ENCODE data around the gene HPSE2. TPM values are rescaled to one million over a fixed set of nuclear protein-coding genes. Genes with fewer than 3 reads are reported as not detected.

The HPSE2 gene
- total RNA-seq, 1 experiment from 2014 or later, result 0.20 TPM

DNA sequence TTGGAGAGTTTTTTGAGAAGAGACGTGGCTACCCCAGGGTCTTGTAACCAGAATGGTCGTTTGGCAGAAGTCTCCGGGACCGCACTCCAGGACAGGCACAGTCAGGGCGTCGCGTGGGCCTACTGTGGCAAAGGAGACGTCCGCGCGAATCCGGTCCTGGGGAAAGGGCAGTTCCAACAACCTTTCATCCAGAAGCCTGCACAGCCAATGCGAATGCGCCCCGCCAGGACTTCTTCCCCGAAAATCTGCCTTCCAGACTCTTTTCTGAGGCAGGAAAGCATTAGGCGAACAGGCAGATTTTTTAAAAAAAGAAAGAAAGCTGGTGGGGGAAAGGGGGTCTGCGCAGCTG lies 2.0 kb downstream of the HPSE2 start:
- no peak overlapping the region for H3K4ac ChIP-seq (ENCODE audit: low read depth, low read length)
- no peak overlapping the region for H3K9ac ChIP-seq (ENCODE audit: extremely low read depth, insufficient read length, low read length)
- no peak overlapping the region for H2AFZ ChIP-seq (ENCODE audit: low read length)
- no peak overlapping the region for H2BK20ac ChIP-seq (ENCODE audit: low read depth, low read length, poor library complexity, severe bottlenecking)
- no peaks in the 10 kb centered on the region for H3K9me3 ChIP-seq (ENCODE audit: control insufficient read depth, low read depth, low read length)
- no peaks in the 10 kb centered on the region; the same call in 1 of the 2 replicates for H3K4me1 ChIP-seq (ENCODE audit: insufficient read depth, low read length)
- H2BK5ac ChIP-seq (ENCODE audit: insufficient read length, low read length), result no peak overlapping the region
- no peaks in the 10 kb centered on the region for H3K36me3 Mint-ChIP-seq (ENCODE audit: insufficient read depth in 1 of 3, low read depth in 3 of 3)
- no peak overlapping the region for H3K23ac ChIP-seq (ENCODE audit: insufficient read length, low read depth, low read length)
- no peak overlapping the region for H4K8ac ChIP-seq (replicated peaks; ENCODE audit: insufficient read length, low read depth, low read length)
- H3K18ac ChIP-seq (ENCODE audit: insufficient read length, low read depth, low read length), result no peak overlapping the region
- H3K27me3 Mint-ChIP-seq (ENCODE audit: low read depth), result peaks cover 100% of the 10 kb centered on the region
- no peaks in the 10 kb centered on the region for H3K79me1 ChIP-seq (ENCODE audit: insufficient read depth, low read depth, low read length, poor library complexity, severe bottlenecking)
- peaks cover 35% of the 10 kb centered on the region for H3K23me2 ChIP-seq (ENCODE audit: insufficient read length, low read depth, low read length, poor library complexity, severe bottlenecking)
- peaks cover 0 to 3% of the 10 kb centered on the region in 2 experiments; a peak in 1 of 5 replicates for H3K9me3 Mint-ChIP-seq
- no peak overlapping the region for H3K56ac ChIP-seq (ENCODE audit: insufficient read length, low read depth, low read length)
- no peak overlapping the region for H4K5ac ChIP-seq (ENCODE audit: insufficient read length, low read depth, low read length)
- no peak overlapping the region for H3K27ac ChIP-seq (ENCODE audit: insufficient read length, low read depth, low read length)
- H3K4me1 Mint-ChIP-seq, result peaks cover 42 to 58% of the 10 kb centered on the region in 2 experiments
- H3K4me3 Mint-ChIP-seq, result peak overlapping the region; percentile 62 to 76
- TF ChIP-seq, protein P1, sequence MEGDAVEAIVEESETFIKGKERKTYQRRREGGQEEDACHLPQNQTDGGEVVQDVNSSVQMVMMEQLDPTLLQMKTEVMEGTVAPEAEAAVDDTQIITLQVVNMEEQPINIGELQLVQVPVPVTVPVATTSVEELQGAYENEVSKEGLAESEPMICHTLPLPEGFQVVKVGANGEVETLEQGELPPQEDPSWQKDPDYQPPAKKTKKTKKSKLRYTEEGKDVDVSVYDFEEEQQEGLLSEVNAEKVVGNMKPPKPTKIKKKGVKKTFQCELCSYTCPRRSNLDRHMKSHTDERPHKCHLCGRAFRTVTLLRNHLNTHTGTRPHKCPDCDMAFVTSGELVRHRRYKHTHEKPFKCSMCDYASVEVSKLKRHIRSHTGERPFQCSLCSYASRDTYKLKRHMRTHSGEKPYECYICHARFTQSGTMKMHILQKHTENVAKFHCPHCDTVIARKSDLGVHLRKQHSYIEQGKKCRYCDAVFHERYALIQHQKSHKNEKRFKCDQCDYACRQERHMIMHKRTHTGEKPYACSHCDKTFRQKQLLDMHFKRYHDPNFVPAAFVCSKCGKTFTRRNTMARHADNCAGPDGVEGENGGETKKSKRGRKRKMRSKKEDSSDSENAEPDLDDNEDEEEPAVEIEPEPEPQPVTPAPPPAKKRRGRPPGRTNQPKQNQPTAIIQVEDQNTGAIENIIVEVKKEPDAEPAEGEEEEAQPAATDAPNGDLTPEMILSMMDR (conservative IDR thresholded peaks at IDR 0.05), result no peak
- H3K27me3 ChIP-seq (ENCODE audit: insufficient read depth, low read length), result peaks cover 54% of the 10 kb centered on the region
- no CpG with 5 or more reads among the region's 18 CpGs for WGBS (ENCODE audit: extremely low coverage, insufficient read length, low lambda C conversion rate)
- H3K79me2 ChIP-seq (ENCODE audit: insufficient read depth, low read length), result no peaks in the 10 kb centered on the region
- no peak overlapping the region for H2AK5ac ChIP-seq (ENCODE audit: insufficient read length, low read length)
- no peak for DNase-seq
- H3K4me2 ChIP-seq (ENCODE audit: insufficient read depth, insufficient read length, low read length), result peak overlapping the region; percentile 86
- no peak overlapping the region for H3K14ac ChIP-seq (ENCODE audit: insufficient read depth, low read length)
- no peak overlapping the region for H2BK120ac ChIP-seq (ENCODE audit: low read depth, low read length, poor library complexity, severe bottlenecking)
- no peaks in the 10 kb centered on the region for H4K20me1 ChIP-seq (ENCODE audit: control insufficient read depth, insufficient read depth, insufficient read length)
- H2BK12ac ChIP-seq (ENCODE audit: insufficient read length, low read depth, low read length), result no peak overlapping the region
- no peak overlapping the region for H3K27ac Mint-ChIP-seq
- H3T11ph ChIP-seq (ENCODE audit: low read length), result no peak overlapping the region
- H4K91ac ChIP-seq (ENCODE audit: insufficient read length, low read depth, low read length), result no peak overlapping the region
- H2BK15ac ChIP-seq (ENCODE audit: low read depth, low read length), result no peak overlapping the region
